ENCODE results near the gene BCLAF3.

DNA sequence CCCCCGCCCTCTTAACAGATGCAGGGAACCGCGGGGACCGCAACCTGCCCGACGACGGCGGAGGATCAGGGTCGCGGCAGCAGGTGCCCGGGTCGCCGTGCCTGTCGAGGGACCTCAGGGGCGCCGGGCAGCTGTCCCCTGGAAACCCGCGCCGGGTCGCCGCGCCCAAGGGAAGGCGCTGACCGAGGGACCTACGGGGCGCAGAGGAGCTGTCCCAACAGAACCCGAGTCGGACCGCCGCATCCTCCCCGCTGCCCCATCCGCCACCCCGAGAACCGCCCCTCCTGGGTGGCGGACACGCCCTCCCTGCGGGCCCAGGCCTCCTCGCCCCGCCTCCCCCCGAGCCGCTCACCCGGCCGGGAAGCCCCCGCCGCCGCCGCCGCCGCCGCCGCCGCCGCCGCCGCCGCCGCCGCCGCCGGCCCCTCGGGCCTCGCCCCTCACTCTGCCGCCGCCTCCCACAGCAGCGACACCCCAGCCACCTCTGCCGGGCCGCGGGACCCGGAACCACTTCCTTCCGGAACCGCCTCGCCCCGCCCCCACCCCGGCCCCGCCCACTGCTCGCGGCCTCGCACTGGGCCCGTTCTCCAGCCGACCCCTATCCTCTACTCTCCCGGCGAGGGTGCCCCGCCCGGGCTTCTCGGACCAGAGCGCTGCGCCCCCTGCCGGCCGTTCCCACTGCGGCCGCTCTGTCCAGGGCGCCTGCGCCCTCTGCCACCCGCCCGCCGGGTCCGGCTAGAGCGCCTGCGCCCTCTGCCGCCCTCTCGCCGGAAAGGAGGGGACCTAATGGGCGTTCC is at the start of gene BCLAF3:
- TF ChIP-seq, protein P1, sequence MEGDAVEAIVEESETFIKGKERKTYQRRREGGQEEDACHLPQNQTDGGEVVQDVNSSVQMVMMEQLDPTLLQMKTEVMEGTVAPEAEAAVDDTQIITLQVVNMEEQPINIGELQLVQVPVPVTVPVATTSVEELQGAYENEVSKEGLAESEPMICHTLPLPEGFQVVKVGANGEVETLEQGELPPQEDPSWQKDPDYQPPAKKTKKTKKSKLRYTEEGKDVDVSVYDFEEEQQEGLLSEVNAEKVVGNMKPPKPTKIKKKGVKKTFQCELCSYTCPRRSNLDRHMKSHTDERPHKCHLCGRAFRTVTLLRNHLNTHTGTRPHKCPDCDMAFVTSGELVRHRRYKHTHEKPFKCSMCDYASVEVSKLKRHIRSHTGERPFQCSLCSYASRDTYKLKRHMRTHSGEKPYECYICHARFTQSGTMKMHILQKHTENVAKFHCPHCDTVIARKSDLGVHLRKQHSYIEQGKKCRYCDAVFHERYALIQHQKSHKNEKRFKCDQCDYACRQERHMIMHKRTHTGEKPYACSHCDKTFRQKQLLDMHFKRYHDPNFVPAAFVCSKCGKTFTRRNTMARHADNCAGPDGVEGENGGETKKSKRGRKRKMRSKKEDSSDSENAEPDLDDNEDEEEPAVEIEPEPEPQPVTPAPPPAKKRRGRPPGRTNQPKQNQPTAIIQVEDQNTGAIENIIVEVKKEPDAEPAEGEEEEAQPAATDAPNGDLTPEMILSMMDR (IDR thresholded peaks at IDR 0.05), result no peak
- TF ChIP-seq POLR2A (IDR thresholded peaks at IDR 0.05), result no peak
